ENCODE results near the gene CCDC15.

The CCDC15 gene

GRCh38 chr11:124953753-124954589 is at the start of gene CCDC15:
Gene CCDC15, plus strand, starts transcription at chr11:124954202. Its CDS starts 531 bp downstream, at chr11:124954733.
- peak; percentile 90 for FAIRE-seq

GRCh38 chr11:124915541-124916369 is 38.2 kb upstream of the CCDC15 start:
- FAIRE-seq, result no peak

- FAIRE-seq, result no peak
These were observed 37.7 kb upstream of the CCDC15 start for GRCh38 chr11:124916370-124916710.

GRCh38 chr11:124917115-124917637 is 36.8 kb upstream of the CCDC15 start:
- no peak for FAIRE-seq

GRCh38 chr11:124918950-124919349 is 35.1 kb upstream of the CCDC15 start, which contains the start of gene HEPN1:
Gene HEPN1, plus strand, starts transcription at chr11:124919250.
- no peak for FAIRE-seq

- FAIRE-seq, result no peak
These were observed 34.1 kb upstream of the CCDC15 start for GRCh38 chr11:124919898-124920297.

- FAIRE-seq, result no peak
These were observed 33.6 kb upstream of the CCDC15 start for GRCh38 chr11:124920356-124920755.

- no peak for FAIRE-seq
These were observed 33.0 kb upstream of the CCDC15 start for GRCh38 chr11:124920870-124921609.

GRCh38 chr11:124922831-124923230 is 31.2 kb upstream of the CCDC15 start:
- FAIRE-seq, result no peak

- no peak for FAIRE-seq
These were observed 30.7 kb upstream of the CCDC15 start for GRCh38 chr11:124923296-124923695.

- no peak for FAIRE-seq
These were observed 24.9 kb upstream of the CCDC15 start for GRCh38 chr11:124928942-124929665.

- no peak for FAIRE-seq
These were observed 23.2 kb upstream of the CCDC15 start for GRCh38 chr11:124930799-124931198.

GRCh38 chr11:124934862-124935547 is 19.0 kb upstream of the CCDC15 start:
- FAIRE-seq, result no peak

GRCh38 chr11:124935548-124936514 is 18.2 kb upstream of the CCDC15 start, which contains the start of gene HEPACAM:
Gene HEPACAM, minus strand, starts transcription at chr11:124936047. Its CDS starts 41 bp downstream, at chr11:124936006.
- no peak for FAIRE-seq

- no peak for FAIRE-seq
These were observed 16.6 kb upstream of the CCDC15 start for GRCh38 chr11:124937336-124937935.

- no peak for FAIRE-seq
These were observed 15.7 kb upstream of the CCDC15 start for GRCh38 chr11:124938206-124938765.

GRCh38 chr11:124938970-124939369 is 15.0 kb upstream of the CCDC15 start:
- no peak for FAIRE-seq

GRCh38 chr11:124941703-124942102 is 12.3 kb upstream of the CCDC15 start:
- FAIRE-seq, result no peak

GRCh38 chr11:124942466-124943253 is 11.3 kb upstream of the CCDC15 start:
- no peak for FAIRE-seq
